Measurements from ENCODE around the gene ARHGAP27.

ARHGAP27 gene

DNA sequence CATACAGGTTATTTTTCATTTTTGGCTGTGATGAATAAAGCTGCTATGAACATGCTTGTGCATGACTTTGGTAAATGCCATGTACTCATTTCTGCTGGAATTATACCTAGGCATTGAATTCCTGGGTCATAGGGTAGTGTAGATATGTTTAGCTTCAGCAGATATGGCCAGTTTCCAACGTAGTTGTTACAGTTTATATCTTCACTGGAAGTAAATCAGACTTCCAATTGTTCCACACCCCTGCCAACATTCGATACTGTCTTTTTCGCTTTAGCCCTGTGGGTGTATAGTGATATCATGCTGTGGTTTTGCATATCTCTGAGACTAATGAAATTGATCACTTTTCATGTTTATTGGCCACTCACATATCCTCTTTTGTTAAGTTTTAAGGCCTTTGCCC, 50.4 kb downstream of the ARHGAP27 start:
- TF ChIP-seq, protein P1, sequence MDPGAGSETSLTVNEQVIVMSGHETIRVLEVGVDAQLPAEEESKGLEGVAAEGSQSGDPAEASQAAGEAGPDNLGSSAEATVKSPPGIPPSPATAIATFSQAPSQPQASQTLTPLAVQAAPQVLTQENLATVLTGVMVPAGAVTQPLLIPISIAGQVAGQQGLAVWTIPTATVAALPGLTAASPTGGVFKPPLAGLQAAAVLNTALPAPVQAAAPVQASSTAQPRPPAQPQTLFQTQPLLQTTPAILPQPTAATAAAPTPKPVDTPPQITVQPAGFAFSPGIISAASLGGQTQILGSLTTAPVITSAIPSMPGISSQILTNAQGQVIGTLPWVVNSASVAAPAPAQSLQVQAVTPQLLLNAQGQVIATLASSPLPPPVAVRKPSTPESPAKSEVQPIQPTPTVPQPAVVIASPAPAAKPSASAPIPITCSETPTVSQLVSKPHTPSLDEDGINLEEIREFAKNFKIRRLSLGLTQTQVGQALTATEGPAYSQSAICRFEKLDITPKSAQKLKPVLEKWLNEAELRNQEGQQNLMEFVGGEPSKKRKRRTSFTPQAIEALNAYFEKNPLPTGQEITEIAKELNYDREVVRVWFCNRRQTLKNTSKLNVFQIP (CRISPR knock-in tag; IDR thresholded peaks at IDR 0.05; ENCODE audit: borderline replicate concordance, low read depth), result no peak
- TF ChIP-seq ZNF70 (CRISPR knock-in tag; IDR thresholded peaks at IDR 0.05) (no peak), TOX (CRISPR knock-in tag; IDR thresholded peaks at IDR 0.05; ENCODE audit: borderline replicate concordance) (no peak), ARNTL (CRISPR knock-in tag; IDR thresholded peaks at IDR 0.05; ENCODE audit: borderline replicate concordance, low read depth) (no peak), TCF4 (CRISPR knock-in tag; IDR thresholded peaks at IDR 0.05; ENCODE audit: borderline replicate concordance) (no peak), ISL1 (CRISPR knock-in tag; IDR thresholded peaks at IDR 0.05) (no peak), GLIS3 (CRISPR knock-in tag; IDR thresholded peaks at IDR 0.05) (no peak), BACH2 (CRISPR knock-in tag; IDR thresholded peaks at IDR 0.05; ENCODE audit: borderline replicate concordance) (no peak), SNAI2 (CRISPR knock-in tag; IDR thresholded peaks at IDR 0.05) (no peak), ZNF8 (CRISPR knock-in tag; IDR thresholded peaks at IDR 0.05) (no peak), PPARA (CRISPR knock-in tag; IDR thresholded peaks at IDR 0.05; ENCODE audit: borderline replicate concordance) (no peak), ESRRG (CRISPR knock-in tag; IDR thresholded peaks at IDR 0.05) (no peak), TSHZ2 (CRISPR knock-in tag; IDR thresholded peaks at IDR 0.05) (no peak), PATZ1 (CRISPR knock-in tag; IDR thresholded peaks at IDR 0.05; ENCODE audit: borderline replicate concordance) (no peak), ZFP30 (CRISPR knock-in tag; IDR thresholded peaks at IDR 0.05) (no peak), ZC3H10 (CRISPR knock-in tag; IDR thresholded peaks at IDR 0.05) (no peak)
- TF ChIP-seq, protein P2, sequence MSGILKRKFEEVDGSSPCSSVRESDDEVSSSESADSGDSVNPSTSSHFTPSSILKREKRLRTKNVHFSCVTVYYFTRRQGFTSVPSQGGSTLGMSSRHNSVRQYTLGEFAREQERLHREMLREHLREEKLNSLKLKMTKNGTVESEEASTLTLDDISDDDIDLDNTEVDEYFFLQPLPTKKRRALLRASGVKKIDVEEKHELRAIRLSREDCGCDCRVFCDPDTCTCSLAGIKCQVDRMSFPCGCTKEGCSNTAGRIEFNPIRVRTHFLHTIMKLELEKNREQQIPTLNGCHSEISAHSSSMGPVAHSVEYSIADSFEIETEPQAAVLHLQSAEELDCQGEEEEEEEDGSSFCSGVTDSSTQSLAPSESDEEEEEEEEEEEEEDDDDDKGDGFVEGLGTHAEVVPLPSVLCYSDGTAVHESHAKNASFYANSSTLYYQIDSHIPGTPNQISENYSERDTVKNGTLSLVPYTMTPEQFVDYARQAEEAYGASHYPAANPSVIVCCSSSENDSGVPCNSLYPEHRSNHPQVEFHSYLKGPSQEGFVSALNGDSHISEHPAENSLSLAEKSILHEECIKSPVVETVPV (CRISPR knock-in tag; IDR thresholded peaks at IDR 0.05), result no peak
- no peak for ATAC-seq

GRCh38 chr17:45380991-45381390, 51.7 kb downstream of the ARHGAP27 start:
- no peak for ATAC-seq
- TF ChIP-seq ZNF565 (CRISPR knock-in tag; conservative IDR thresholded peaks at IDR 0.05; ENCODE audit: low read depth) (no peak), OSR1 (CRISPR knock-in tag; IDR thresholded peaks at IDR 0.05) (no peak), ZC3H10 (CRISPR knock-in tag; IDR thresholded peaks at IDR 0.05) (no peak), ZNF70 (CRISPR knock-in tag; IDR thresholded peaks at IDR 0.05) (no peak), ZFP3 (CRISPR knock-in tag; IDR thresholded peaks at IDR 0.05) (no peak), BACH2 (CRISPR knock-in tag; IDR thresholded peaks at IDR 0.05; ENCODE audit: borderline replicate concordance) (no peak), CSDC2 (CRISPR knock-in tag; IDR thresholded peaks at IDR 0.05) (no peak), RARB (CRISPR knock-in tag; IDR thresholded peaks at IDR 0.05) (no peak), TCF4 (CRISPR knock-in tag; IDR thresholded peaks at IDR 0.05; ENCODE audit: borderline replicate concordance) (no peak), ZFP30 (CRISPR knock-in tag; IDR thresholded peaks at IDR 0.05) (no peak)
- TF ChIP-seq, protein P1 (CRISPR knock-in tag; IDR thresholded peaks at IDR 0.05; ENCODE audit: borderline replicate concordance, low read depth), result no peak
- TF ChIP-seq, protein P2 (CRISPR knock-in tag; IDR thresholded peaks at IDR 0.05), result no peak
